ENCODE measurements around the gene RPS8.
A peak's percentile ranks its signal among the peaks of the same experiment; 100 is the strongest.

DNA sequence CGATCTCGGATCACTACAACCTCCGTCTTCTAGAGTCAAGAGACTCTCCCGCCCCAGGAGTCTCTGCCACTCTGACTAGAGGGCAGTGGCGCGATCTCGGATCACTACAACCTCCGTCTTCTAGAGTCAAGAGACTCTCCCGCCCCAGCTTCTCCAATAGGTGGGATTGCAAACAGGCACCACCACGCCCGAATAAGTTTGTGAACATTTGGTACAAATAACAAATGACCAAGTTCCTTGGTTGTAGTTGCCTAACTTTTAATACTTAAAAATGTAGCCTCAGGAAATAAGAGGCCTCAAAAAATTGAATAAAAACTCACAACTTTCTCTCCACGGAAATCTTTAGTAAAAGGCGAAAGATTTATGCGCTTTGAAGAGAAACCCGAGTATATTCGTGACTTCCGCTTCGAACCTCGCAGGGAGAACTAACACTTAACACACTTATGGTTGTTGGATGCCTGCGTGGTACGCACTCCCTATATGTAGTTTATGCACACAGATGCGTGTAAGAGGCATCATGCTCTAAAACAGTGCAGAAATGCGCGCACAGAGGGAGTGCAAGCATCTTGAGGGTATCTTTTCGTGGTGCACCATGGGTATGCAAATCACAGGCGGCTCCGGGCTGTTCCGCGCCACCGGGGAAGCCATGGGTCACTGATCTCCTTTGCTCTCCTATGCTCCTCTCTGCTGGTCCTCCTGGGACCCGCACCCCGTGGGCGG is 44.4 kb downstream of the RPS8 start:
- TF ChIP-seq CTCF (IDR thresholded peaks at IDR 0.05; ENCODE audit: low read depth, low read length) (no peak), POLR2A (IDR thresholded peaks at IDR 0.05; ENCODE audit: extremely low read depth, insufficient read length) (peak; percentile 90)
- TF ChIP-seq, protein P1, sequence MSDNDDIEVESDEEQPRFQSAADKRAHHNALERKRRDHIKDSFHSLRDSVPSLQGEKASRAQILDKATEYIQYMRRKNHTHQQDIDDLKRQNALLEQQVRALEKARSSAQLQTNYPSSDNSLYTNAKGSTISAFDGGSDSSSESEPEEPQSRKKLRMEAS (IDR thresholded peaks at IDR 0.05; ENCODE audit: low read depth, low read length), result no peak
